Activated CD4-positive, alpha-beta T cell treated with anti-CD3 and anti-CD28 coated beads, Interleukin-2, Interleukin-4, amounts not matched to agents 100 ng/mL and 50 ng/mL, durations not matched to agents 16 hours and 8 hours (primary cell): ENCODE results near the gene LGALS1.
"Not testable (repeated sequence)": the region's sequence is repeated elsewhere in the genome, so short reads cannot be mapped to it uniquely, and the experiment has no call there.

Experiments used
- DNase-seq: peaks from one replicate; pipeline ENCODE4 v3.0.0-alpha.2; 2020; ENCODE audit warnings: low spot score

LGALS1 gene

GRCh38 chr22:37690407-37690806 is 15.0 kb downstream of the LGALS1 start:
- DNase-seq = no peak

GRCh38 chr22:37690901-37691504 is 15.6 kb downstream of the LGALS1 start:
- DNase-seq = no peak

- DNase-seq = no peak
These were observed 17.3 kb downstream of the LGALS1 start for GRCh38 chr22:37692627-37693285.

GRCh38 chr22:37694131-37694530 is 18.7 kb downstream of the LGALS1 start:
- DNase-seq = not testable (repeated sequence)

DNA sequence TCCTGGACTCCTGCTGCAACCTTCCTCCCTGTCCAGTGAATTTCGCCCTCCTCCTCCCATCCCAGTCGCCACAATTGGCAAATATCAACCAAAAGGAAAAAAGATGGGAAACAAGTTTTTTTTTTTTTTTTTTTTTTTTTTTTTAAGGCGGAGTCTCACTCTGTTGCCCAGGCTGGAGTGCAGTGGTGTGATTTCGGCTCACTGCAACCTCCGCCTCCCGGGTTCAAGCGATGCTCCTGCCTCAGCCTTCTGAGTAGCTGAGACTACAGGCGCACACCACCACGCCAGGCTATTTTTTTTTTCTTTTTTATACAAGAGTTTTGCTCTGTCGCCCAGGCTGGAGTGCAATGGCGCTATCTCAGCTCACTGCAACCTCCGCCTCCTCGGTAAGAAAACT is 20.8 kb downstream of the LGALS1 start:
- DNase-seq = not testable (repeated sequence)

DNA sequence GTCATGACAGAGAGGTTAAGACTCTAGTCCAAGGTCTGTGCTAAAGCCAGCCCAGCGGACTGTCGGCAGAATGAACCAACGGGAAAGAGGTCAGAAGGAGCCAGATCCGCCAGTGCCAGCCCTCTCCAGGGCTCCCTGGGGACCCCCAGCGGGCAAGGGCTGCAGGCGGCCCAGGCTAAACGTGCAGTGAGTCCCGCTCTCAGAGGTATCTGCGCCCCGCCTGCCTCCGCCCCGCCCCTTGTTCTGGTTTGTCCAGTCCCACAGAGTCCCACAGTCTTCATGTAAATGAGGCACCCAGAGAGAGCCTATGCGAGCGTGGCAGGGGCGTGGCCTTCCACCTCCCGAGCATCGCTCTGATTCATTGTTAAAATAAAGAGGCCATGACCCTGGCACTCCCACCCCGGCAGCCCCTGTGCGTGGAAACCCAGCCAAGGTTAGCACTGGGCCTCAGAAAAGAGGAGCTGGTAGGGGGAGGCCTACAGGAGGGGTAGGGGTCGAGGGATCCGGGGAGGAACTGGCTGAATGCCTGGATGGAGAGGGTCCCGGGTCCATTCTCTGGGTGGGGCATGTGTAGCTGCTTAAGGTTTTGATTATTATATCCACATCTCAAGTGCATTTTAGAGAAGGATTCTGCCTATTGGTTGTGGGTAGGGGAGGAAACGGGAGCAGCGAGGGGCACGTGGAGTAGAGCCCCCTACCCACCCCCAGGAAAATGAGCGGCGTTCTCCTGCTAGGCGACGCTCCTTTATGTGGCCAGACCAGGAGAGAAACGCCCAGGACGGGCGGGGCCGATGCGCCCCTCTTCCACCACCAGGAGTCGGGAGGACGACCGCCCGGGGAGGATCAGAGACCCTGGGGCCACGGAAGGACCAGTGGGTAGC is 21.5 kb downstream of the LGALS1 start, which contains the start of gene TRIOBP:
Gene TRIOBP, plus strand, starts transcription at position 392 of the 881 bp plus-strand sequence. CDS start 4,318 bp downstream, outside the sequence.
- DNase-seq = peak; percentile 86

DNA sequence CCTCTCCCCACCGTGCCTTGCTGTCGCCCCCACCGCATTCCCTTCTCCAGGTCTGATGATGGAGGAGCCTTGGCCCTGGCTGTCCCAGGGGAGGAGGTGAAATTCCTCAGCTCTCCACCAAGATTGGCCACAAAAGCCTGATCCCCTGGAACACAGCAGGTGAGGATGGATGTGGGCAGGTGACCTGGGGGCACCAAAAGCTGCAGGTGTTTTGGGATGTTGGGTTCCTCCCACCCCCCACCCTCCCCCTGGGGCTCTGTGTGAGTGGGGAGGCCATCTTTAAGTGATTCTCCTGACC is 22.1 kb downstream of the LGALS1 start:
- no peak for DNase-seq

- no peak for DNase-seq
These were observed 25.8 kb downstream of the LGALS1 start for GRCh38 chr22:37701141-37701786.

DNA sequence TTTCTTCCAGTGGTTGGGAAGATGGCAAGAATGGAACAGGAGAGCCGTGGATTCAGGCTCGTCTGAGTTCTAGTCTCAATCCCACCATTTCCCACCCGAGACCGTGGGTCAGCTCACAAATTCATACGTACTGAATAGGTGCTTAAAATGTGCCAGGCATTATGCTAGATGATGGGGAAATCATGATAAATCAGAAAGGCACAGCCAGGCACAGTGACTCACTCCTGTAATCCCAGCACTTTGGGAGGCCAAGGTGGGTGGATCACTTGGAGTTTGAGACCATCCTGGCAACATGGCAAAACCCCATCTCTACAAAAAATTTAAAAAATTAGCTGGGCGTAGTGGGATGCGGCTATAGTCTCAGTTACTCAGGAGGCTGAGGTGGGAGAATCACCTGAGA is 28.5 kb downstream of the LGALS1 start:
- no peak for DNase-seq

- no peak for DNase-seq
These were observed 29.2 kb downstream of the LGALS1 start for GRCh38 chr22:37704645-37705044.

- no peak for DNase-seq
These were observed 29.8 kb downstream of the LGALS1 start for GRCh38 chr22:37705205-37705604.

DNA sequence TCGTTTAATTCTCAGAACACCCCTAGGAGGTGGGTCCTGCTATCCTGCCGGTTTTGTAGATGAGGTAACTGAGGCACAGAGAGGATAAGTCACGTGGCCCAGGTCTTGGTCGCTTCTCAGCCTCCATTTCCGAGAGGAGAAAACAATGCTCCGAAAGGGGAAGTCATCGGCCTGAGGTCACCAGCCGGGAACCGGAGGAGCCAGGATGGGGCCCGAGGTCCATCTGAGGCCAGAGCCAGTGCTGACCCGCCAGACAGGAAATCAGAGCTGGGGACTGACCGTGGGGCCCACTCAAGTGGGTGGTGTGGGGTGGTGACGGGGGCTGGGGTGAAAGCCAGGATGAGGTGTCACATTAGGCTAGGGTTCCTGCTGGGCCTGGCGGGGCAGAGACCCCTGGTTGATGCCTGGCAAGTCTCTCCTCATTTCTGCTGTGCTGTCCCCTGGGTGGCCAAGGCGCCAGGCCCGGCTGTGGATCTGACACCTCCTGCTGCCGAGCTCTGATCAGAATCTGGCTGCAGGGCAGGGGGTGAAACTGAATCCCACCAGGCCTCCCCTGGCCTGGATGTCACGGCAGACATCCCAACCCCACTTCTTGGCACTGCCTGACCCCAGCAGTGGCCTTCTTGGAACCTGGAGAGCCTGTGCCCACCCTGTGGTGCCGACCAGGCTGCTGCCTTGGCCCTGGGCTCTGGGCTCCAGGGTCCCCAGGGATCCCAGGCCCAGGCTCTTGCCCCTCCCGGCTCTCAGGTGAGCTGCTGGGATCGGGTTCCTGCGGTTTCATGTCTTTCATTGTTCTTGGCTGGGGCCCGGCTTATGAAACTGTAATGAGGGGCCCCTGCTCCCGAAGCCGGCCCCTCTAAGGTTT is 33.4 kb downstream of the LGALS1 start:
- DNase-seq = no peak

- no peak for DNase-seq
These were observed 34.0 kb downstream of the LGALS1 start for GRCh38 chr22:37709445-37709765.

DNA sequence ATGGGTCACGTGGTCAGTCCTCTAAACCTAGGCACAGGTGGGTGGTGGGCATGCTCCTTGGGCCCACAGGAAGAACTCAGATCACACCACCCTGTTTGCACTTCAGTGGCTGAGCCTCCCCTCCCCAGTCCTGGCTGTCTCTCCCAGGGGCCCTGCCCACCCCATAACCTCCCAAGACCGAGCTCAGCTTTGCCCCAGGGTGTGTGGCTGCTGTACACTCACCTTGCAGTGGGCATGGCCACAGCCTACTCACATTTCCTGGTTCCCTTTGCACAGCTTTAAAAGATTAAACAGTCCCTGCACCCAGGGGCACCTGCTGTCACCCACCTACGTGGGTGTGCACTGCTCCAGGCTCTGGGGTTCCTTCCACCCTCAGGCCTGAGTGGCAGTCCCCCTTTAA is 35.2 kb downstream of the LGALS1 start:
- DNase-seq = no peak

GRCh38 chr22:37711490-37711889 is 36.1 kb downstream of the LGALS1 start:
- no peak for DNase-seq

DNA sequence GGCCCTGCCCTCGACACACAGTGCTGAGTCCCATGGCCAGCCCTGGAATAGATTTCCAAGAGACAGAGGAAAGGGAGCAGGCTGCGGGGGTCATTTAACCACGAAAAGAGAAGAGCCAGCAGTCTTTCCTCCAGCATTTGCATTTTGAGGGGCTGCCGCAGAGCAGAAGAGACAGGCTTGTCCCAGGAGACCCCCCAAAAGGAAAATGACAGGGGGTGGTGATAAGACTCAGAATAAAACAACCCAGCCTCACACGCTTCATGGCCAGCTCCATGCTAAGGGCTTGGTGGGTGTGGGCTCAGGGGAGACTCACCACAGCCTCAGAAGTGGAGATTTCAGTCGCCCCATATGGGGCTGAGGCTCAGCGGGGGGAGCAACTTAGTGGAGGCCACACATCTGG is 38.3 kb downstream of the LGALS1 start:
- no peak for DNase-seq

GRCh38 chr22:37714634-37715033 is 39.2 kb downstream of the LGALS1 start:
- DNase-seq = no peak

DNA sequence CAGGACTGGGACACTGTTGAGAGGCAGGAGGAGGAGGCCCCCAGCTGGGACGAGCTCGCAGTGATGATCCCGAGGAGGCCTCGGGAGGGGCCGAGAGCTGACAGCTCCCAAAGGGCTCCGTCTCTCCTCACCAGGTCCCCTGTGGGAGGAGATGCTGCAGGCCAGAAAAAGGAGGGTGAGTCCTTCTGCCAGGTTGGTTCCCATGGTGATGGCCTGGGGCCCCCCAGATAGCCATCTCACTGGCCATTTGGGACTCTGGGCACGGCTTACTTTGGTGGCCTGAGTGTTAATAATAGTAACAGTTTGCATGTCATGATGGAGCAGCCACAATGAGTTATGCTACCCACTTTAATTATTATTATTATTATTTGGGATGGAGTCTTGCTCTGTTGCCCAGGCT is 40.3 kb downstream of the LGALS1 start:
- no peak for DNase-seq

- DNase-seq = no peak
These were observed 41.3 kb downstream of the LGALS1 start for GRCh38 chr22:37716708-37717107.

DNA sequence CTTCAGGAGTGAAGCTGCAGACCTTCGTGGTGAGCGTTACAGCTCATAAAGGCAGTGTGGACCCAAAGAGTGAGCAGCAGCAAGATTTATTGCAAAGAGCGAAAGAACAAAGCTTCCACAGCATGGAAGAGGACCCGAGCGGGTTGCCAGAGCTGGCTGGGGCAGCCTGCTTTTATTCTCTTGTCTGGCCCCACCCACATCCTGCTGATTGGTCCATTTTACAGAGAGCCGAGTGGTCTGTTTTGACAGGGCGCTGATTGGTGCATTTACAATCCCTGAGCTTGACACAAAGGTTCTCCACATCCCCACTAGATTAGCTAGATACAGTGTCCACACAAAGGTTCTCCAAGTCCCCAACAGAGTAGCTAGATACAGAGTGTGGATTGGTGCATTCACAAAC is 41.8 kb downstream of the LGALS1 start:
- DNase-seq = not testable (repeated sequence)

DNA sequence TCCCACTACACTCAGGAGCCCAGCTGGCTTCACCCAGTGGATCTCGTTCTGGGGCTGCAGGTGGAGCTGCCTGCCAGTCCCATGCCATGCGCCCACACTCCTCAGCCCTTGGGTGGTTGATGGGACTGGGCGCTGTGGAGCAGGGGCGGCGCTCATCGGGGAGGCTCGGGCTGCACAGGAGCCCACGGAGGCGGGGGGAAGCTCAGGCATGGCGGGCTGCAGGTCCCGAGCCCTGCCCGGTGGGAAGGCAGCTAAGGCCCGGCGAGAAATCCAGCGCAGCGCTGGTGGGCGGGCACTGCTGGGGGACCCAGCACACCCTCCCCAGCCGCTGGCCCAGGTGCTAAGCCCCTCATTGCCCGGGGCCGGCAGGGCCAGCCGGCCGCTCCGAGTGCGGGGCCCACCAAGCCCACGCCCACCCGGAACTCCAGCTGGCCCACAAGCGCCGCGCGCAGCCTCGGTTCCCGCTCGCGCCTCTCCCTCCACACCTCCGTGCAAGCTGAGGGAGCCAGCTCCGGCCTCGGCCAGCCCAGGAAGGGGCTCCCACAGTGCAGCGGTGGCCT is 42.4 kb downstream of the LGALS1 start:
- DNase-seq = not testable (repeated sequence)
